ENCODE measurements around the gene ACY1. TPM values are rescaled to one million over a fixed set of nuclear protein-coding genes. Genes with fewer than 3 reads are reported as not detected.

Gene ACY1
- total and polyA plus RNA-seq, 2 of the 13 experiments (the other 11 are each of a cell fraction or from before 2014, with no cell fraction given) = 113 to 162 TPM

- TF ChIP-seq FOXJ3 (CRISPR knock-in tag; IDR thresholded peaks at IDR 0.05; ENCODE audit: borderline replicate concordance) (no peak), HINFP (CRISPR knock-in tag; IDR thresholded peaks at IDR 0.05; ENCODE audit: low read depth) (no peak), ZNF333 (CRISPR knock-in tag; IDR thresholded peaks at IDR 0.05; ENCODE audit: borderline replicate concordance) (no peak), SP140L (CRISPR knock-in tag; IDR thresholded peaks at IDR 0.05; ENCODE audit: borderline replicate concordance) (no peak), GTF2F1 (IDR thresholded peaks at IDR 0.05; ENCODE audit: low read length) (no peak), REL (CRISPR knock-in tag; conservative IDR thresholded peaks at IDR 0.05) (no peak; the same call in 1 of the 2 replicates), AKNA (CRISPR knock-in tag; IDR thresholded peaks at IDR 0.05; ENCODE audit: borderline replicate concordance) (no peak), ZHX1 (CRISPR knock-in tag; IDR thresholded peaks at IDR 0.05; ENCODE audit: low read depth) (peak; percentile 27; the same call in 1 of the 2 replicates), ZNF567 (CRISPR knock-in tag; IDR thresholded peaks at IDR 0.05; ENCODE audit: borderline replicate concordance) (no peak; the same call in 1 of the 2 replicates), ZFY (CRISPR knock-in tag; IDR thresholded peaks at IDR 0.05) (no peak), PCBP1 (IDR thresholded peaks at IDR 0.05; ENCODE audit: borderline replicate concordance, low read depth, low read length) (no peak), ZNF75D (CRISPR knock-in tag; IDR thresholded peaks at IDR 0.05; ENCODE audit: borderline replicate concordance) (no peak), ZNF605 (CRISPR knock-in tag; IDR thresholded peaks at IDR 0.05) (peak; percentile 73; the same call in 1 of the 2 replicates), ATF2 (CRISPR knock-in tag; IDR thresholded peaks at IDR 0.05) (peak; percentile 48; the same call in 1 of the 2 replicates), NR3C1 (CRISPR knock-in tag; IDR thresholded peaks at IDR 0.05) (no peak), NCOA2 (CRISPR knock-in tag; IDR thresholded peaks at IDR 0.05) (no peak; the same call in 1 of the 2 replicates), SMAD1 (CRISPR knock-in tag; IDR thresholded peaks at IDR 0.05; ENCODE audit: borderline replicate concordance, low read depth) (no peak), ZNF180 (CRISPR knock-in tag; IDR thresholded peaks at IDR 0.05; ENCODE audit: borderline replicate concordance, low read depth) (no peak)
These were observed 940 bp upstream of the ACY1 start (continued) for GRCh38 chr3:51982352-51982837.

Data from HepG2 (cell line).